Fibroblast of the aortic adventitia (primary cell): ENCODE measurements around the gene MAP3K21. TPM values are rescaled to one million over a fixed set of nuclear protein-coding genes. Genes with fewer than 3 reads are reported as not detected.
A peak's percentile ranks its signal among the peaks of the same experiment; 100 is the strongest.

ENCODE experiments used
- DNase-seq: peaks from one replicate; pipeline ENCODE4 v3.0.0-alpha.2; 2010; ENCODE audit warnings: low read depth
- H3K4me3 ChIP-seq: 2 replicates; pipeline ENCODE4 v1.5.1; 2011; ENCODE audit warnings: low read depth, mild to moderate bottlenecking, control low read depth, low read length, moderate library complexity
- CTCF ChIP-seq: IDR thresholded peaks from 2 replicates; pipeline ENCODE4 v1.5.1; 2011; ENCODE audit warnings: mild to moderate bottlenecking, low read length, control low read depth, inconsistent platforms; ENCODE audit not compliant: insufficient read depth
- total RNA-seq: library from RNA; depleted of rRNA; stranded (reverse); fragments of >200 nt; gene quantifications from 2 replicates; pipeline ENCODE4 v1.2.3, GENCODE V29; 2012; ENCODE audit warnings: low replicate concordance

MAP3K21 gene
- total RNA-seq, 1 donor = 0.18 TPM

DNA sequence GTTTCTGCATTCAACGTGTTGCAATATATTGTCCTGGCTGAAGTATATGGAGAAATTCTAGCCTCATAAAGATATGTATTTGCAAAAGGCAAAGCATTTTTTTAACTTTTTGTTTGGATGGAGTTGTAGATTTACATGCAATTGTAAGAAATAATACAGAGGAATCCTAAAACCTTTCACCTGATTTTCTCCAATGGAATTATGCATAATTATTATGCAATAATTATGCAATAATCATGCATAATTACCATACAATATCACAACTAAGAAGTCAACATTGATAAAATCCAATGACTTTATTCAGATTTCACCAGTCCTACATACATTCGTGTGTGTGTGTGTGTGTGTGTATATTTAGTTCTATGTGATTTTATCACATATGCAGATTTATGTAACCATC lies 7.5 kb upstream of the MAP3K21 start:
- DNase-seq = no peak
- H3K4me3 ChIP-seq = no peak overlapping the region
- no peak for TF ChIP-seq CTCF

DNA sequence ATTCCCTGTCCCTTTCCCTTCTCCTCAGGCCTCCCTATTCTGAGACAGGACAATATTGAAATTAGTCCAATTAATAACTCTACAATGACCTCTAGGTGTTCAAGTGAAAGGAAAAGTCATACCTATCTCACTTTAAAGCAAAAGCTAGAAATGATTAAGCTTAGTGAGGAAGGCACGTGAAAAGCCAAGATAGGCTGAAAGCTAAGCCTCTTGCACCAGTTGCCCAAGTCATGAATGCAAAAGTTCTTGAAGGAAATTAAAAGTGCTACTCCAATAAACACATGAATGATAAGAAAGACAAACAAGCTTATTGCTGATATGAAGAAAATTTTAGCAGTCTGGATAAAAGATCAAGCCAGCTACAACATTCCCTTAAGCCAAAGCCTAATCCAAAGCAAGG lies 3.8 kb upstream of the MAP3K21 start:
- H3K4me3 ChIP-seq = no peak overlapping the region
- TF ChIP-seq CTCF = no peak
- DNase-seq = no peak

DNA sequence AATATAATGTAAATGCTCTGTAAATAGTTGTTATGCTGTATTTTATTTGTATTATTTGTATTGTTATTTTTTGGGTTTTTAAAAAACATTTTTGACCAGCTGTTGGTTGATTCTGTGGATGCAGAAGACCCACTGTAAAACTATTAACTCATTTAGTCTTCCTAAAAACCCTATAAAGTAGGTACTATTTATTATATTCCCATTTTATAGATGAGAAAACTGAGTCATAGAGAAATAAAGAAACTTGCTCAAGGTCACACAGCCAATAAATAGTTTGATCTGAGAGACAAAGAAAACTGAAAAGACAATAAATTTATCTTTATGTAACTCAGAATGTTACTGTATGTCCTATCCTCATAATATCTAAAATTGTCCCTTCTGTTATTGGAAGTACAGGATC lies 1.2 kb upstream of the MAP3K21 start:
- no peak for DNase-seq
- H3K4me3 ChIP-seq = no peak overlapping the region
- TF ChIP-seq CTCF = no peak

- H3K4me3 ChIP-seq = no peak overlapping the region
- TF ChIP-seq CTCF = no peak
- no peak for DNase-seq
These were observed 493 bp upstream of the MAP3K21 start for GRCh38 chr1:233326811-233327650.

DNA sequence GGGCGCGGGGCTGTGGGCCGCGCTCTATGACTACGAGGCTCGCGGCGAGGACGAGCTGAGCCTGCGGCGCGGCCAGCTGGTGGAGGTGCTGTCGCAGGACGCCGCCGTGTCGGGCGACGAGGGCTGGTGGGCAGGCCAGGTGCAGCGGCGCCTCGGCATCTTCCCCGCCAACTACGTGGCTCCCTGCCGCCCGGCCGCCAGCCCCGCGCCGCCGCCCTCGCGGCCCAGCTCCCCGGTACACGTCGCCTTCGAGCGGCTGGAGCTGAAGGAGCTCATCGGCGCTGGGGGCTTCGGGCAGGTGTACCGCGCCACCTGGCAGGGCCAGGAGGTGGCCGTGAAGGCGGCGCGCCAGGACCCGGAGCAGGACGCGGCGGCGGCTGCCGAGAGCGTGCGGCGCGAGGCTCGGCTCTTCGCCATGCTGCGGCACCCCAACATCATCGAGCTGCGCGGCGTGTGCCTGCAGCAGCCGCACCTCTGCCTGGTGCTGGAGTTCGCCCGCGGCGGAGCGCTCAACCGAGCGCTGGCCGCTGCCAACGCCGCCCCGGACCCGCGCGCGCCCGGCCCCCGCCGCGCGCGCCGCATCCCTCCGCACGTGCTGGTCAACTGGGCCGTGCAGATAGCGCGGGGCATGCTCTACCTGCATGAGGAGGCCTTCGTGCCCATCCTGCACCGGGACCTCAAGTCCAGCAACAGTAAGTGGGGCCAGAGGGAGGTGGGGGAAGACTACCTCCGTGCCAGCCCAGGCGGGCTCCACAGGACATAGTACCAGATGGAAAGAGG lies 808 bp downstream of the MAP3K21 start:
- TF ChIP-seq CTCF = no peak
- H3K4me3 ChIP-seq = peak overlapping the region; percentile 60
- DNase-seq = no peak

DNA sequence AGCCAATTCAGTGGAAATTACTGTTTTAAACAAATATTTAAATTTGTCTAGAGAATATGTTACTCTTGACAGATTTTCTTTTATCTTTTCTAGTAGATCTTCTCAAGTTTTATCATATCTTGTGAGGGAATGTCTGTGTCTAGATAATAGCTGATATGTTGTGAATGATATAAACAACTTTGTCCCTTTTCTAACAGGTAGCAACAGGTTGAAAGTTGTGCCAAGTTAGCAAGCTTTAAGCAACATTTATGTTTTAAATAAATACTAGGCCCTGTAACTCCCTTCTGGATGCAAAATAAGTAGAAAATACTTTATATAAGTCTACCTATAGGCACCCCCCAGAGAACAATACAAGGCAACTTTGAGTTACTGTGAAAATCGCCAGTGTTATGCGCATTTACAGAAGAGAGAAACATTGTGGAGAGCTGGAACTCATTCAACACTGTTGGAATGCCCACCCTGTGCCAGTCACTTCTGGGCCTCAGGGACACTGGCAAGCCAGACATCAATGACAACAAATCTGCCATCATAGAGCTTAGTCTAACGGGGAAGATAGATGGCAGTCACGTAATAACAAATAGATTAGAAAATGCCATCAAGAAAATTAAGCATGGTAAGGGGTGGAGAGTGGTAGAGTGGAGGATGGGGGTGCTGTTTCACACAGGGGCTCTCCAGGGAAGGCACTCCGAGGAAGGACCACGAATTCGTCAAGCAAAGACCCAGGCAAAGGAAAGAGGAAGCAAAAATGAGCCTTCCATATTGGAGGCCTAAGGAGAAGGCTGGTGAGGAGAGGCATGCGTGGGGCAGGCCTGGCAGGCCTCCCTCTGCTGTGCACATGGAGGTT lies 4.4 kb downstream of the MAP3K21 start:
- TF ChIP-seq CTCF = no peak
- H3K4me3 ChIP-seq = no peak overlapping the region
- no peak for DNase-seq
